Measurements from ENCODE around the gene SLC7A6OS. TPM values are rescaled to one million over a fixed set of nuclear protein-coding genes. Genes with fewer than 3 reads are reported as not detected.

Gene SLC7A6OS
- total and polyA plus RNA-seq, 2 experiments from 2014 or later, result 16.4 to 17.9 TPM

DNA sequence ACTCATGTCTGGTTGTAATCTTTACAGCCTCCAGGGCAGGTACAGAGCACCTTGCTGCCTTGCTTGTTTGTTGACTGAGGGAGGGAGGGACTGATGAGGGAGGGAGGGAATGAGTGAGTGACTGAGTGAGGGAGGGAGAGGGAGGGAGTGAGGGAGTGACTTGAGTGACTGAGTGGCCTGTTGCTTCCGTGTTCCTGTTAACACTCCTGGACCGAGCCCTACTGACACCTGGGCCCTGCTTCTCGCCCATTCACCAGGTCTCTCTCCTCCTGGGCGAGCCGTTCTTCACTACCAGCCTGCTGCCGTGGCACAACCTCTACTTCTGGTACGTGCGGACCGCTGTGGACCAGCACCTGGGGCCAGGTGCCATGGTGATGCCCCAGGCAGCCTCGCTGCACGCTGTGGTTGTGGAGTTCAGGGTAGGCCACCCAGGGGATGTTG lies 41.3 kb upstream of the SLC7A6OS start:
- no peak overlapping the region for H3K27ac ChIP-seq (ENCODE audit: low read depth)
- no peak for DNase-seq (ENCODE audit: low spot score)
- H4K20me1 ChIP-seq (replicated peaks; ENCODE audit: insufficient read depth), result no peaks in the 10 kb centered on the region; the same call in 1 of the 2 replicates
- Mint-ChIP-seq H3K9me3 (no peaks in the 10 kb centered on the region), H3K27me3 (ENCODE audit: insufficient read depth, low read depth, poor library complexity) (peaks cover 10% of the 10 kb centered on the region), H3K4me3 (no peak overlapping the region), H3K36me3 (ENCODE audit: low read depth) (peaks cover 38% of the 10 kb centered on the region), H3K4me1 (no peaks in the 10 kb centered on the region), H3K27ac (no peak overlapping the region)
- H2AFZ ChIP-seq, result no peak overlapping the region
- H3K9me2 ChIP-seq (ENCODE audit: insufficient read depth), result no peaks in the 10 kb centered on the region
- TF ChIP-seq, protein P1, sequence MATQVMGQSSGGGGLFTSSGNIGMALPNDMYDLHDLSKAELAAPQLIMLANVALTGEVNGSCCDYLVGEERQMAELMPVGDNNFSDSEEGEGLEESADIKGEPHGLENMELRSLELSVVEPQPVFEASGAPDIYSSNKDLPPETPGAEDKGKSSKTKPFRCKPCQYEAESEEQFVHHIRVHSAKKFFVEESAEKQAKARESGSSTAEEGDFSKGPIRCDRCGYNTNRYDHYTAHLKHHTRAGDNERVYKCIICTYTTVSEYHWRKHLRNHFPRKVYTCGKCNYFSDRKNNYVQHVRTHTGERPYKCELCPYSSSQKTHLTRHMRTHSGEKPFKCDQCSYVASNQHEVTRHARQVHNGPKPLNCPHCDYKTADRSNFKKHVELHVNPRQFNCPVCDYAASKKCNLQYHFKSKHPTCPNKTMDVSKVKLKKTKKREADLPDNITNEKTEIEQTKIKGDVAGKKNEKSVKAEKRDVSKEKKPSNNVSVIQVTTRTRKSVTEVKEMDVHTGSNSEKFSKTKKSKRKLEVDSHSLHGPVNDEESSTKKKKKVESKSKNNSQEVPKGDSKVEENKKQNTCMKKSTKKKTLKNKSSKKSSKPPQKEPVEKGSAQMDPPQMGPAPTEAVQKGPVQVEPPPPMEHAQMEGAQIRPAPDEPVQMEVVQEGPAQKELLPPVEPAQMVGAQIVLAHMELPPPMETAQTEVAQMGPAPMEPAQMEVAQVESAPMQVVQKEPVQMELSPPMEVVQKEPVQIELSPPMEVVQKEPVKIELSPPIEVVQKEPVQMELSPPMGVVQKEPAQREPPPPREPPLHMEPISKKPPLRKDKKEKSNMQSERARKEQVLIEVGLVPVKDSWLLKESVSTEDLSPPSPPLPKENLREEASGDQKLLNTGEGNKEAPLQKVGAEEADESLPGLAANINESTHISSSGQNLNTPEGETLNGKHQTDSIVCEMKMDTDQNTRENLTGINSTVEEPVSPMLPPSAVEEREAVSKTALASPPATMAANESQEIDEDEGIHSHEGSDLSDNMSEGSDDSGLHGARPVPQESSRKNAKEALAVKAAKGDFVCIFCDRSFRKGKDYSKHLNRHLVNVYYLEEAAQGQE (IDR thresholded peaks at IDR 0.05; ENCODE audit: unreplicated experiment), result no peak
- TF ChIP-seq CREB1 (CRISPR knock-in tag; IDR thresholded peaks at IDR 0.05; ENCODE audit: low read depth) (no peak), ZNF114 (CRISPR knock-in tag; IDR thresholded peaks at IDR 0.05) (no peak)
- no peaks in the 10 kb centered on the region for H3F3A ChIP-seq (replicated peaks; ENCODE audit: low read depth)
- no peaks in the 10 kb centered on the region for H3K4me1 ChIP-seq (ENCODE audit: insufficient read depth)
- no peaks in the 10 kb centered on the region for H3K27me3 ChIP-seq (ENCODE audit: insufficient read depth)
- 0 out of 2 replicates have a peak, but pooled peaks cover 7% of the 10 kb centered on the region for H3K36me3 ChIP-seq (ENCODE audit: insufficient read depth)
- no peak overlapping the region for H3K4me3 ChIP-seq
- no peak overlapping the region for H3K4me2 ChIP-seq
- no peaks in the 10 kb centered on the region for H3K79me2 ChIP-seq (replicated peaks; ENCODE audit: insufficient read depth)
- ATAC-seq, result no peak

DNA sequence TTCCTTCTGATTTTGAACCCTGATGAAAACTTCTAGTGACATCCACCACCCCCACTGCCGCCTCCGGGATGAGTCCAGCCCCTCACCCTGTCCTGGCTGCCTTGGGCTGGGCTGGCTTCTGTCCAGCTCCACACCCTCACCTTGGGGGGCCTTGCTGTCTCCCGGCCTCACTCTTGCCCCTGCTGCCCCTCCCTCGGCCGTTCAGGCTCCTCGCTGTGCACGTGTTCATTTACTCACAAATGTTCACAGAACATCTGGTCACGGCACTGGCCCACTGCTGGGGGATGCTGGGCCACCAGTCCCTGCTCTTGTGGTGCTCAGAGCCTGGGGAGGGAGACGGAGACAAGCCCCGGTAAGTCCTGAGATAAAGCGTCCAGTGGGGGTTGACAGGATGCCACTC lies 40.7 kb upstream of the SLC7A6OS start:
- H3K9me3 Mint-ChIP-seq, result no peaks in the 10 kb centered on the region
- H3K27me3 ChIP-seq (ENCODE audit: insufficient read depth), result no peaks in the 10 kb centered on the region
- no peak overlapping the region for H3K4me3 Mint-ChIP-seq
- H2AFZ ChIP-seq, result no peak overlapping the region
- peaks cover 43% of the 10 kb centered on the region for H3K36me3 Mint-ChIP-seq (ENCODE audit: low read depth)
- 0 out of 2 replicates have a peak, but pooled peaks cover 7% of the 10 kb centered on the region for H3K36me3 ChIP-seq (ENCODE audit: insufficient read depth)
- TF ChIP-seq STAT1 (IDR thresholded peaks at IDR 0.05; ENCODE audit: unreplicated experiment), result no peak
- no peak for TF ChIP-seq ZNF331 (CRISPR knock-in tag; IDR thresholded peaks at IDR 0.05; ENCODE audit: low read depth)
- TF ChIP-seq ZNF114 (CRISPR knock-in tag; IDR thresholded peaks at IDR 0.05), result no peak
- TF ChIP-seq EZH2phosphoT487 (IDR thresholded peaks at IDR 0.05; ENCODE audit: unreplicated experiment), result no peak
- TF ChIP-seq POLR2AphosphoS5 (IDR thresholded peaks at IDR 0.05; ENCODE audit: low read depth), result no peak
- TF ChIP-seq, protein P1 (IDR thresholded peaks at IDR 0.05; ENCODE audit: unreplicated experiment), result no peak
- TF ChIP-seq NANOG (IDR thresholded peaks at IDR 0.05; ENCODE audit: borderline replicate concordance), result no peak
- TF ChIP-seq JUNB (IDR thresholded peaks at IDR 0.05; ENCODE audit: unreplicated experiment), result no peak
- H3F3A ChIP-seq (replicated peaks; ENCODE audit: low read depth), result no peaks in the 10 kb centered on the region
- H3K27me3 Mint-ChIP-seq (ENCODE audit: insufficient read depth, low read depth, poor library complexity), result peaks cover 10% of the 10 kb centered on the region
- no peaks in the 10 kb centered on the region for H3K9me2 ChIP-seq (ENCODE audit: insufficient read depth)
- H3K4me1 ChIP-seq (ENCODE audit: insufficient read depth), result no peaks in the 10 kb centered on the region
- no peak overlapping the region for H3K27ac ChIP-seq (ENCODE audit: low read depth)
- H3K4me1 Mint-ChIP-seq, result no peaks in the 10 kb centered on the region
- H3K4me2 ChIP-seq, result no peak overlapping the region
- no peaks in the 10 kb centered on the region for H3K79me2 ChIP-seq (replicated peaks; ENCODE audit: insufficient read depth)
- H3K27ac Mint-ChIP-seq, result no peak overlapping the region
- DNase-seq (ENCODE audit: low spot score) (no peak), ATAC-seq (no peak)
- H3K4me3 ChIP-seq, result no peak overlapping the region
- no peaks in the 10 kb centered on the region; the same call in 1 of the 2 replicates for H4K20me1 ChIP-seq (replicated peaks; ENCODE audit: insufficient read depth)
